Upper lobe of left lung (tissue), 6 donors: ENCODE results near the gene GTPBP10. TPM values are rescaled to one million over a fixed set of nuclear protein-coding genes. Genes with fewer than 3 reads are reported as not detected.

ENCODE experiments used
- ATAC-seq, 2 donors: fragments of 200-7000 bp; cut with Tn5 transposase; one replicate each; pipeline ENCODE4 v1.9.1; 2022; ENCODE audit warnings: mild to moderate bottlenecking in 2 of 2, moderate library complexity in 2 of 2; ENCODE audit not compliant: low FRiP score in 2 of 2
- DNase-seq, 2 donors: peaks; one replicate each; pipeline ENCODE4 v3.0.0-alpha.2; 2019 to 2020
- H3K27ac ChIP-seq, 4 donors: fragments of 200-600 bp; sonication (generic); one replicate each; pipeline ENCODE4 v1.5.1; 2016 to 2019
- H3K27me3 ChIP-seq, 4 donors: fragments of 200-600 bp; sonication (generic); one replicate each; pipeline ENCODE4 v1.5.1; 2017 to 2019
- H3K36me3 ChIP-seq, 4 donors: fragments of 200-600 bp; sonication (generic); one replicate each; pipeline ENCODE4 v1.5.1; 2016 to 2019
- H3K4me1 ChIP-seq, 4 donors: fragments of 200-600 bp; sonication (generic); one replicate each; pipeline ENCODE4 v1.5.1; 2018 to 2019
- H3K4me3 ChIP-seq, 4 donors: fragments of 200-600 bp; sonication (generic); one replicate each; pipeline ENCODE4 v1.5.1; 2017 to 2019; ENCODE audit warnings: mild to moderate bottlenecking in 2 of 4, moderate library complexity in 1 of 4
- H3K9me3 ChIP-seq, 4 donors: fragments of 200-600 bp; sonication (generic); one replicate each; pipeline ENCODE4 v1.5.1; 2018 to 2019
- CTCF ChIP-seq, 6 experiments: fragments of 450-650 bp in 4 of 6; fragments of 200-600 bp in 2 of 6; sonication (generic) in 2 of 6; IDR thresholded peaks; one replicate each; pipeline ENCODE4 v1.5.1; 2016 to 2019; ENCODE audit warnings: antibody characterized with exemption in 6 of 6
- EP300 ChIP-seq, 4 donors: sonication (generic); formaldehyde crosslinking; IDR thresholded peaks; one replicate each; pipeline ENCODE4 v1.5.1; 2017; ENCODE audit warnings: antibody characterized with exemption in 4 of 4, control low read depth in 2 of 4
- POLR2A ChIP-seq, 4 donors: fragments of 450-650 bp; IDR thresholded peaks; one replicate each; pipeline ENCODE4 v1.5.1; 2016 to 2017; ENCODE audit warnings: antibody characterized with exemption in 4 of 4, mild to moderate bottlenecking in 2 of 4
- POLR2AphosphoS5 ChIP-seq, 2 donors: sonication (generic); formaldehyde crosslinking; IDR thresholded peaks; one replicate each; pipeline ENCODE4 v1.5.1; 2017; ENCODE audit warnings: antibody characterized with exemption in 2 of 2
- WGBS, 2 donors: methylation state at CpG; one replicate each; pipeline ENCODE4 v1.1.5; 2017 to 2018; 5-methylcytosine and 5-hydroxymethylcytosine counted together
- total RNA-seq, 6 donors: library from RNA; depleted of rRNA in 4 of 6; stranded (reverse); fragments of >200 nt in 4 of 6; gene quantifications; one replicate each; pipeline versions ENCODE4 v1.1.0 to v1.2.1, GENCODE V29; 2016 to 2021
- donor health status: DM: no; HTN: no; CAD: no; lungs with moderate emphysema.
- donor health status: DM: no; HTN: yes; CAD: no; lungs with severe emphysema.

GTPBP10 gene
- total RNA-seq: 10 to 100 TPM; 11.2 to 25.1 (median 19.1) TPM

GRCh38 chr7:90346336-90347125 lies at the start of gene GTPBP10:
Gene GTPBP10, plus strand, starts transcription at chr7:90346716. Its CDS starts 26 bp downstream, at chr7:90346742.
- Histone ChIP-seq H3K4me1 (peaks cover 0 to 23% (median 14%) of the 10 kb centered on the region in 4 donors), H3K4me3 (peak within 1 kb of the TSS; percentile 61 to 81 (median 72)), H3K9me3 (no peaks in the 10 kb centered on the region), H3K27ac (peak within 1 kb of the TSS; percentile 85 to 93 (median 90)), H3K36me3 (no peaks in the 10 kb centered on the region), H3K27me3 (no peaks in the 10 kb centered on the region)
- ATAC-seq (peak; percentile 100), DNase-seq (peak; percentile 94 to 96)
- 0 to 1% methylated on average over 27 to 37 of the region's 37 CpGs for WGBS, 2 donors
- peak; percentile 70 to 89 (median 83) for TF ChIP-seq CTCF (IDR thresholded peaks at IDR 0.05)
- no peak for TF ChIP-seq EP300 (IDR thresholded peaks at IDR 0.05)
- peak; percentile 91 to 96 for TF ChIP-seq POLR2AphosphoS5 (IDR thresholded peaks at IDR 0.05)
- TF ChIP-seq POLR2A (IDR thresholded peaks at IDR 0.05): peak in 3 of 4 donors; percentile 65 to 86 (median 86)

GRCh38 chr7:90298145-90299038 lies 48.1 kb upstream of the GTPBP10 start:
- ATAC-seq (peak in 1 of 2 donors; percentile 91), DNase-seq (no peak)
- Histone ChIP-seq H3K4me1 (no peaks in the 10 kb centered on the region), H3K36me3 (no peaks in the 10 kb centered on the region), H3K27me3 (no peaks in the 10 kb centered on the region), H3K4me3 (no peak overlapping the region), H3K9me3 (no peaks in the 10 kb centered on the region), H3K27ac (no peak overlapping the region)
- 62 to 73% methylated on average over 5 of the region's 5 CpGs for whole genome bisulfite sequencing, 2 donors
- TF ChIP-seq POLR2A (IDR thresholded peaks at IDR 0.05): no peak
- TF ChIP-seq CTCF (IDR thresholded peaks at IDR 0.05): peak in 2 of 6 experiments; percentile 18 to 29
- TF ChIP-seq POLR2AphosphoS5 (IDR thresholded peaks at IDR 0.05): no peak
- no peak for TF ChIP-seq EP300 (IDR thresholded peaks at IDR 0.05)

- 89 to 97% methylated on average over 1 of the region's 1 CpG for WGBS, 2 donors
- peaks cover 0 to 6% (median 0%) of the 10 kb centered on the region in 4 donors for H3K36me3 ChIP-seq
- no peak overlapping the region for H3K4me3 ChIP-seq
- H3K27ac ChIP-seq: no peak overlapping the region
- TF ChIP-seq POLR2A (IDR thresholded peaks at IDR 0.05): no peak
- TF ChIP-seq POLR2AphosphoS5 (IDR thresholded peaks at IDR 0.05): no peak
- TF ChIP-seq EP300 (IDR thresholded peaks at IDR 0.05): no peak
- TF ChIP-seq CTCF (IDR thresholded peaks at IDR 0.05): no peak
- no peak for DNase-seq
- no peak for ATAC-seq
- H3K9me3 ChIP-seq: no peaks in the 10 kb centered on the region
- no peaks in the 10 kb centered on the region for H3K27me3 ChIP-seq
- no peaks in the 10 kb centered on the region for H3K4me1 ChIP-seq
Observed at GRCh38 chr7:90303241-90303640, 43.3 kb upstream of the GTPBP10 start.

- Histone ChIP-seq H3K27me3 (no peaks in the 10 kb centered on the region), H3K9me3 (no peaks in the 10 kb centered on the region), H3K36me3 (peaks cover 0 to 8% (median 0%) of the 10 kb centered on the region in 4 donors), H3K4me3 (no peak overlapping the region), H3K4me1 (no peaks in the 10 kb centered on the region), H3K27ac (no peak overlapping the region)
- TF ChIP-seq EP300 (IDR thresholded peaks at IDR 0.05) (no peak), POLR2A (IDR thresholded peaks at IDR 0.05) (no peak), CTCF (IDR thresholded peaks at IDR 0.05) (no peak), POLR2AphosphoS5 (IDR thresholded peaks at IDR 0.05) (no peak)
- WGBS, 2 donors: 80 to 85% methylated on average over 5 of the region's 5 CpGs
- ATAC-seq: no peak
- DNase-seq: no peak
Observed at GRCh38 chr7:90309872-90310271, 36.6 kb upstream of the GTPBP10 start.
